GM19397 (cell line): Measurements from ENCODE around the gene FXYD3.

Experiments used
- ATAC-seq: cut with Tn5 transposase; IDR thresholded peaks from one replicate; pipeline ENCODE4 v1.9.1; 2021; ENCODE audit warnings: mild to moderate bottlenecking, moderate library complexity; ENCODE audit not compliant: unreplicated experiment

Gene FXYD3

DNA sequence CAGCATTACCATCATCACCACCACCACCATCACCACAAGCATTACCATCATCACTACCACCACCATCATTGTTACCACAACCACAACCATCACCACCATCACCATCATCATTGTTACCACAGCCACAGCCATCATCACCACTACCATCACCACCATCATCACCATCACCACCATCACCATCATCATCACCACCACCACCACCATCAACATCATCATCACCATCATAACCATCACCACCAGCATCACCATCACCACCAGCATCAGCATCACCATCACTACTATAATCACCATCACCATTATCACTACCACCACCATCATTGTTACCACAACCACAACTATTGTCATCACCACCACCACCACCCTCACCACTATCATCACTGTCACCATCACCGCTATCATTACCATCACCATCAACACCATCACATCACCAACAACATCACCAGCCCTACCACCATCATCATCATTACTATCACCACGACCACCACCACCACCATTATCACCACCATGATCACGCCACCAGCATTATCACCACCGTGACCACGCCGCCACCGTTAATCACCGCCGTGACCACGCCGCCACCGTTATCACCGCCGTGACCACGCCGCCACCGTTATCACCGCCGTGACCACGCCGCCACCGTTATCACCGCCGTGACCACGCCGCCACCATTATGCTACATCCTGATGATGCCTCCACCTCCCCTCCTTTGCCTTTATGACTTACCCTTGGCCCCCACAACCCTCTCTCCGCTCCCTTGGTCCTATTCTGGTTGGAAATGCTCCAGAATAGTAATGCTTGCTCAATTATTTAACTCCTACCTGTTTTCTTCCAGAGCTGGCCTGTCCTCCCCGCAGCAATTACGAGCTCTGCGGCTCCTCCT, 10.0 kb upstream of the FXYD3 start:
- ATAC-seq: no peak

DNA sequence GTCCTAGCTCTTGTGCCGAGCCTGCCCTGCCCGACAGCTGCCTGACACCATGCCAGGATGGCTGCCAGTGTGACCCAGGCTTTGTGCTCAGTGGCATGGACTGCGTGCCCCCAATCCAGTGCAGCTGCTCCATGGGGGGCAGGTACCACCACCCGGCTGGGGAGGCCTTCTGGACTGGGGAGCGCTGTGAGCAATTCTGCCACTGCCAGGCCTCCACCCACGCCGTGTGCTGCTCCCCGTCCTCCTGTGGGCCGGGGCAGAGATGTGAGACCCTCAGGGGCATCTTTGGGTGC, 9.4 kb upstream of the FXYD3 start:
- no peak for ATAC-seq

DNA sequence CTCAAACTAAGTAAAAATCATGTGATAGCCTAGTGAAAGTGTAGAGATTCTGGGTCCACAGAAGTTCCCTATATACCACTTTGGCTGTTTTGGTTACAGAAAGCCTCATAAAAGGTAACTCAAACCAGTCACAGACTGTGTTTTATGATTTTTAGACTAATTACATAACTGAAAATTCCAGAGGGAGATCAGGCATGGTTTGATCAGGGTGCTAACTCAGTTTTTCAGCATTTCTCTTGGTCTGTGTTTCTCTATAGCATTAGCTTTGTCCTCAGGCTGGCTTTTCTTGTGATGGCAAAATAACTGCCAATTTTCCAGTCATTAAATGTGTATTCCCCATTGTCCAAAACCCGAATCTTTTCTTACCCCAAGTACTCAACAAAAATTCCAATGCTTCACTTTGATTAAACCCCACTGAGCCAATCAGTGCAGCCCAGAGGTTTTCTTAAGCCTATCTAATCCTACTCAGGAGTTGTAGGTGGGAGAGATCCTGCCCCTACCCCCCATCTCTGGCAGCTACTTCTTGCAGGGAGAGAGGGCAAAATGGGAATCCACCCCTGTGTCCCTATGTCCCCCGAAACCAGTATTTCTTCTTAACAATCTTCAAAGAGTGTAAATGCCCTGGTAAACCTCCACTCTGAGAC, 8.6 kb upstream of the FXYD3 start:
- ATAC-seq: no peak

DNA sequence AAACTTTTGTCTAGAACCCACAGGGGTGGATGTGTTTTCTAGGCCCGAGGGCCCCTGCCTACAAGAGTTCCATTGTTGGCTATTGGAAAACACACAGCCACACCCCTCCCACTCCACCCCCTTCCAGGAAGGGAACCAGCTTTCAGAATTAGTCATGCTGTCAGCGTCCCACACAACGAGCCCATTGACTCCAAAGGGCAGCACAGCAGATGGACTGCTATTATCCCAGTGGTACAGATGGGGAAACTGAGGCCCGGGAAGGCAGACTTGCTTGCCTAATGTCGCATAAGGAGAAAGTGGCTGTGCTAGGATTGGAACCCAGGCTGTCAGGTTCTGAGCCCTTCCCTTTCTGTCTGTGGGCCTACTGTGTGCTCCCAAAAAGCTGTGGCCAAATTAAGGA, 8.1 kb upstream of the FXYD3 start:
- no peak for ATAC-seq

DNA sequence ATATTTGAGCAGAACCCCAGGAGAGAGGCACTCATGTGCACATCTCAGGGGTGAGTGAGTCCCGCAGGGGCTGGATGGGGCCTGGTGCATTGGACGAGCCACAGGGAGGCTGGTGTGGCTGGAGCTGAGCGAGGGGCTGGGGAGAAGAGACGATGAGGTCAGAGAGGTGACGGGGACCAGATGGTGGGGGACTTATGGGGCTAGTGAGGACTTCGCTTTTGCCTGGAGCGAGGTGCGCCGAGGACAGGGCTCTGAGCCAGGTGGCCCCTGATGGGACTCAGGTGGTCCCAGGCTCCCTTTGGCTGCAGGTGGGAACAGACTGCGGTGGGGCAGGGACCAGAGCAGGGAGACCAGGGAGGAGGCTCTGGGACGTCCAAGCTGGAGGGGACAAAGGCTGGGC, 6.9 kb upstream of the FXYD3 start:
- no peak for ATAC-seq

DNA sequence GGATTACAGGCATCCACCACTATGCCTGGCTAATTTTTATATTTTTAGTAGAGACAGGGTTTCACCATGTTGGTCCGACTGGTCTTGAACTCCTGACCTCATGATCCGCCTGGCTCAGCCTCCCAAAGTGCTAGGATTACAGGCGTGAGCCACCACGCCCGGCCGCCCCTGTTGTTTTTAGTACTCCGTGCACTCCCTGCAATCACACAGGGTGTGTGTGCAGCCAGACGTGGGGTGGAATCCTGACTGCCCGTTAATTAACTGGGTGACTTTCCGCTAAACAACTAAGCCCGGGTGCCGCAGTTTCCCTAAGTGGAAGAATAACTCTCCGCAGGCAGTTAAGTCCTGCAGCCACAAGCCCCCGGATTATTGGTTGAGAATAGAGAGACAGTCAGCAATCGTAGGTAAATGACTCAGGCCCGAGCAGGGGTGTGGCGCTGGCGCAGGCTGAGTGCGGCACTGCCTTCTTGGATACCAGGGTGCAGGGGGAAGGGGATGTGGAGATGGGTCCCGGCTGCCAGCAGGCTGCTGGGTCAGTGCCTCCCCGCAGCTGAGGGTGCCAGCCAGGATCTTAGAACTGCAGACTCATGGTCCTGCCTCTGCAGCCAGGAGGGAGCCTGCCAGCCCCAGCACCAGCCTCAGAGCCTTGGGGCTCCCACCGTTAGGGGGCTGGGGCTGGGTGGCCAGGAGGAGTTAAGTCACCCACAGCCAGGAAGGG, 6.1 kb upstream of the FXYD3 start:
- ATAC-seq: no peak

DNA sequence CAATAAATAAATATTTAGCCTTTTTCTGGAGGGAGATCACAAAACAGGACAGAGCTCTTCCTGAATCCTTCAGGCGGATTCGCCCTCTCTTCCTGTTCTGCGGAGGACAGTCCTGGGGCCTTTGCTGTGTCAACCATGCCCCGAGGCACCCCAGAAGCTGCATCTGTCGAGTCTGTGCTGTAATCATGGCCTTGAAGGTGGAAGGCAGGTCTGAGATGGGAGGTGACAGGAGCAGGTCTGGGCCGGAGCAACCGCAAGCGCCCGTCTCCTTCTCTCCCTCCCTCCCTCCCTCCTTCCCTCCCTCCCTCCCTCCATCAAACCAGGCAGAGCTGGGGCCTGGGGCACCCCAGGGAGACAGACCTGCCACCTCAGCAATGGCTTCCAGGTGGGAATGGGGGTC, 4.6 kb upstream of the FXYD3 start:
- ATAC-seq: no peak

DNA sequence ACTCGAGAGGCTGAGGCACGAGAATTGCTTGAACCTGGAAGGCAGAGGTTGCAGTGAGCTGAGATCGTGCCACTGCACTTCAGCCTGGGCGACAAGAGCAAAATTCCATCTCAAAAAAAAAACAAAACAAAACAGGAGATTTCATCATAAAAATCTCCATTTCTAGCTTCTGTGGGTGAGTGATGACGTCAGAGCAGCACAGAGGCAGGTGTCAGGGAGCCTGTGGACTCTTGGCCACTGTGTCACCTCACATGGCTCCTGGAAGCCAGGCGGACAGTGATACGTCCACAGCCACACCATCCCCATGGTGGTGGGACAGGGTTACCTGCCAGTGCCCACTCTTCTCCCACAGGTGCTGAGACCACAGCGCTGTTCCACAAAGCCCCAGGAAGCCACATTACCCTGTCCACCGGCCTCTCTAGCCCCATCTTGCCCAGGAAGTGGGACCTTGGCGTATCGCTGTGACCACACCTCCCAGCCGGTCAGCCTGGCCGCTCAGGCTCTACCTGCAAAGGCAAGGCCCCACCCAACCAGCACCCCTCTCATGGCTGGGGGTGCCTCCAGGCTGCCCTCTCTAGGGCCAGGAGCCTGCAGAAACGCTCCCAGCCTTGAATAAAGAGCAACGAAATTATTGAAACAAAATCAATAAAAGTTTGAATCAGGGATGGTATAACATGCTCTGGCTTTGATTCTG, 2.5 kb upstream of the FXYD3 start:
- ATAC-seq: no peak

DNA sequence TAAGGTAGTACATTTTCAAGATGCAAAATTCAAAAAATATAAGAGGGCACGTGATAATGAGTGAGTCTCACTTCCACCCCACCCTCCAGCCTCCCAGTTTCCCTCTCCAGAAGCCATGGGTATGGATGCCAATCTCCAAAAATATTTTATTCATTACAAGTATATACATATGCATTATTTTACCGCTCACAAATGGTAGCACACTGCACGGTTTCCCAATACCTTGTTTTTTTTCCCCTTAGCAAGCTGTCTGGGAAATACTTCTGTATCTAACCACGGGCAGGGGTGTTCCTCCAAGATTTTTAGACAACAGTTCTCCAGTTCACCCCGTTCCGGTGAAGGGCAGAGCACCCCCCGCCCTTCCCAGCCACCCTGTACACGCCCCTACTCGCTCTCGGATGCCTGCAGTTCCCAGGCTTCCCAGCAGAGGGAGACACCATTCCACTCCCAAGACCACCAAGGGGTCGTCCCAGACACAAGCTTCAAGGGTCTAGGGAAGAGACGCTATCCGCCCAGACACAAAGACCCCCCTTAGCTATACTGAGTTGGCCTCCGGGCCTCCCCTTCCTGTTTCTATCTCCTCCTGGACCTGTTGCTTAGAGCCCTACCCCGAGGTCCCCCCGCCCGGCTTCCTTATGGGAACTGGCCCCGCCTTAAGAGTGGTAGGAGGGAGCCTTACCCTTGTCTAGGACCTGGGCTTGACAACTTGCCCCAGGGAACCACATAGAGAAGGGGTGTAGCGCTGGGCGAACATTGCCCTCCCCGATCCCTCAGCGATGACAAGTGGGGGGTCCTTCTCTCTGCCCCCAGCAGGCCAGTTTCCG, 1.1 kb upstream of the FXYD3 start:
- ATAC-seq: no peak

DNA sequence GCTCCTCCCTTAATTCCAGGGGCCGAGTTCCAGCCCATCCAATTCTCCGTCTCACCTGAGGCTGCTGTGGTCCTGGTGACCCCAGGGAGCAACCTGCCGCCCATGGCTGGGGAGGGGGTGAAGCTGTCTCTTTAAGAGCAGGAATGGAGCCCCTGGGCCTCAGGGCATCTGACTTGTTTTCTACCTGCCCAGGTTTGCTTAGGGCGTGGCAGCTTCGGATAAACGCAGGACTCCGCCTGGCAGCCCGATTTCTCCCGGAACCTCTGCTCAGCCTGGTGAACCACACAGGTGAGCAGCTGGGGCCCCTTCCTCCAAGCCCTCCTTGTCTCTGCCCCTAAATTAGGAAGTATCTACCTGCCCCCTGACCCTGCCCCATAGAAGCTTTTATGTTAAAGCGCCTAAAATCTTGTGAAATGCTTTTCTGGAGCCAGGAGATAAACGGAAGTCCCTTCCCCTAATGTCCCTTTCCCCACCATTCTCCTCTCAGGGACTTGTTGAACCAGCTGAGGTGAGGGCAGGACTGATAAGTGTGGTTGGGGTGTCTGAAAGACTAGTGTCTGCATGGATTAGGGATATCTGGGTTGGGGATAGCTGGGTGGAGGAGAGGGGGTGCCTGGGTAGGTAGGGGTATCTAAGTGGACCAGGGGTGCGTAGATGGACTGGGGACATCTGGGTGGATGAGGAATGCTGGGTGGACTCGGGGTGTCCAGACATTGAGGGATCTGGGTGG, 614 bp downstream of the FXYD3 start:
- ATAC-seq: no peak

DNA sequence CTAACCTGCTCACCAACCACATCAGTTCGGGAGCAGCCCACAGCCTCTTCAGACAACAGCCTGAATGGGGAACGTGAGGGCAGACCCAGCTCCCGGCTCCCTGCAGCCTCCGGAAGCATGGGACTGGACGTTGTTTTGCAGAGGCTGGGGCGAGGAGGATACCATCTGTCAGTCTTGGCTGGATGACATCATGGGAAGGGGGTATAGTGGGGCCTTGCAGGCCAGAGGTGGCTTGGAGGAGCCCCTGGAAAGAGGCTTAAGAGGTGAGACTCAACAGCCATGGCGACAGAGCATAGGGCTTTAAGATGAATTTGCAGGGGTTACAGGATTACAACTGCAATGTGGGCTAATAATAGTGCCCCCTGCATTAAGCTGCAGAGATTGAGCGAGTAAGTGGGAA, 1.5 kb downstream of the FXYD3 start:
- ATAC-seq: no peak

DNA sequence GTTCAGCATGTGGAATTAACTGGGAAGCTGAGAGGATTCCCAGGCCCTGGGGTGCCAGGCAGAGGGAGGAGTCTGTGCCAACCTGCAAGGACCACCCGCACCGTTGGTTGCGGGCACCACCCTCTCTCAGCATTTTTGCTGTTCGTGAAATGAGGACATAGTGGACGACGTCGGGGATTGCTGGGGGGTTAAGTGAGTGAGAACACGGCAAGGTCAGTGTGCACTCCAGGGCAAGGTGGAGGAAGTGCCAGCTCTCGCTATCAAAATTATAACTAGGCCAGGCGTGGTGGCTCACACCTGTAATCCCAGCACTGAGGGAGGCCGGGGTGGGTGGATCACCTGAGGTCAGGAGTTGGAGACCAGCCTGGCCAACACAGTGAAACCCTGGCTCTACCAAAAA, 2.2 kb downstream of the FXYD3 start:
- ATAC-seq: no peak

DNA sequence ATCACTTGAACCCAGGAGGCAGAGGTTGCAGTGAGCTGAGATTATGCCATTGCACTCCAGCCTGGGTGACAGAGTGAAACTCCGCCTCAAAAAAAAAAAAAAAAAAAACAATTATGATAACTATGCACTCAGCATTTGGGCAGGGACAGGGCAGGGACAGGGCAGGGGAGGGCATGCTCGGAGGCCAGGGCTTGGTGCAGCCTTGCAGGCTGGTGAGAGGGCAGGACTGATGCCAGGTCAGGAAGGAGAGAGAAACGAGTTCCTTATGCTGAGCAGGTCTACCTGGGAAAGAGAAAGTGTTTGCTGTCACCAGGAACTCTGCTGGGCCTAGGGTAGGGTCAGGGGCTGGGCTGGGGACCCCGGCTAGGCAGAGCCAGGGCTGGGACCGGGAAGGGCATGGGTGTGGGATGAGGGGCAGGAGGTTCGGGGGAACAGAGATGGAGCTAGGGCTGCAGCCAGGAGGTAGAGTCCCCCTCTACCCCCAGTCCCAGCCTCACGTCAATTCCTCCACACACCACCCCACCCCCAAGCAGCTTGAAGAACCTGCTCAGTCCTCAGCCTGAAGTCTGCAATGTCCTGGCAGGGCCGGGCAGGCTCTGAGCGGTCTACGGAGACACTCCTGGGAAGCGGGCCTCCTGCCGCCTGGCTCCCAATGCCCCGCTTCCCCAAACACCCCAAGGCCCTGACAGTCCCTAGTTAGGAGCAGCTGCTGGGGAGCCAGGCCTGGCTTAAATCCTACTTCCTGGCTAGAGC, 2.8 kb downstream of the FXYD3 start:
- no peak for ATAC-seq

DNA sequence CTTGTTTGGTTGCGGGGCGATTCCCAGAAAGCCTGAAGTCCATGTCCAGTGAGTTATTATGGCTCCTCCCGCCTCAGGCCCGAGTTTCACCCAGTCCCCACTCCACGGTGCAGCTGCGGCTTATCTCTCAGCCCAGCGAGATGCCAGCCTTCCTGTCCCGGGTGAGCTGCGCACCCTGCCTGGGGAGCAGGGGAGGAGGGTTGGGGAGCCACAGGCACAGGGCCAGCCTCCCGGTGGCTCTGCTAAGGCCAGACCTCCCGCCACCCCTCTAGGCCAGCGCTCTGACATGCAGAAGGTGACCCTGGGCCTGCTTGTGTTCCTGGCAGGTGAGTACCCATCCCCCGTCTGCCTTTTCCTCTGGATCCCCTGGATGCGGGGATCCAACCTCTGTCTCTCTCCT, 3.5 kb downstream of the FXYD3 start:
- no peak for ATAC-seq

DNA sequence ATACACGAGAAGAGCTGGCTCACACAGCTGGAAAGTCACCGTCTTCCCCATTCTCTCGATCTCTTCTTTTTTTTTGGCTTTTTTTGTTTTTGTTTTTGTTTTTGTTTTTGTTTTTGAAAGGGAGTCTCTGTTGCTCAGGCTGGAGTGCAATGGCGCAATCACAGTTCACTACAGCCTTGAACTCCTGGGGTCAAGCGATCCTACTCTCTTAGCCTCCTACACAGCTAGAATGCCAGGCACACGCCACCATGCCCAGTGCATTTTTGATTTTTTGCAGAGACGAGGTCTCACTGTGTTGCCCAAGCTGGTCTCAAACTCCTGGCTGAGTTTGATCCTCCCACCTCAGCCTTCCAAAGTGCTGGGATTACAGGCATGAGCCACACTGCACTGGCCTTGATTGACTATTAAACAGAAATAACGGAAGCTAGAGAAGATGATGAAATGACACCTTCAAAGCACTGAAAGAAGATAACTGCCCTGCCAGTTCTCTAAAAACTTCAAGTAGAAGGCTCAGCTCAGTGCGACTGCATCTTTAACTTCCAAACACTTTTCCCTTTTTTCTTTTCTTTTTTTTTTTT, 4.0 kb downstream of the FXYD3 start:
- ATAC-seq: no peak

DNA sequence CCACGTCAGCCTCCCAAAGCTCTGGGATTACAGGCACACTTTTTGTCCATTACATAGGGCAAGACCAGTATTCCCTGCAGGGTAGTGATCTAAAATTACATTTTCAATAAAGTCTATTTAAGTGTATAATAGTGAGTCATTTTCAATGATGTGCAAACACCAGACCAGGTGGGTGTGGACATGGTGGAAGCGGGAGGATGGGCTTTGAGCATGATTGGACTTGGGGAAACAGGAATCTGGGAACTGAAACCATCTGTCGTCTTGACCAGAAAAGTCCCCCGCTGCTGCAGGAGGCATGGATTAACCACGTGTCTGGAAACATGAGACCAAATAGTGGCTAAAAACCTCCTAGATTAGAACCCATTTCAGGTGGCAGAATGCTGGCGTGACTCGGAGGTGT, 4.9 kb downstream of the FXYD3 start:
- ATAC-seq: no peak

DNA sequence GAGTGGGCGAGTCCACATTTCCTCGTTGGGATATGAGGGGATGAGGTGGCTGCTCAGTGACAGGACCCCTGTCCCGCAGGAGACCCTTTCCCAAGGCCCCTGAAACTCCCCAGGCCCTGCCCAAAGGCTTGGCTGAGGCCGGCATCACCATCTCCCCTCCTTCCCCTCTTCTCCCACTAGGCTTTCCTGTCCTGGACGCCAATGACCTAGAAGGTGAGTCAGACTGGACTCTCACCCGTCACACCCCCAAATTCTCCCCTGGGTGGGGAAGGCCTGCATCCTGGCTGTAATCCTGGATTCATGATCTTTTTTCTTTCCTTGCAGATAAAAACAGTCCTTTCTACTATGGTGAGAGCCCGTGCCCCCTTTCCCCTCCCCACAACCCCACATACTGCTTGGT, 5.3 kb downstream of the FXYD3 start:
- no peak for ATAC-seq

DNA sequence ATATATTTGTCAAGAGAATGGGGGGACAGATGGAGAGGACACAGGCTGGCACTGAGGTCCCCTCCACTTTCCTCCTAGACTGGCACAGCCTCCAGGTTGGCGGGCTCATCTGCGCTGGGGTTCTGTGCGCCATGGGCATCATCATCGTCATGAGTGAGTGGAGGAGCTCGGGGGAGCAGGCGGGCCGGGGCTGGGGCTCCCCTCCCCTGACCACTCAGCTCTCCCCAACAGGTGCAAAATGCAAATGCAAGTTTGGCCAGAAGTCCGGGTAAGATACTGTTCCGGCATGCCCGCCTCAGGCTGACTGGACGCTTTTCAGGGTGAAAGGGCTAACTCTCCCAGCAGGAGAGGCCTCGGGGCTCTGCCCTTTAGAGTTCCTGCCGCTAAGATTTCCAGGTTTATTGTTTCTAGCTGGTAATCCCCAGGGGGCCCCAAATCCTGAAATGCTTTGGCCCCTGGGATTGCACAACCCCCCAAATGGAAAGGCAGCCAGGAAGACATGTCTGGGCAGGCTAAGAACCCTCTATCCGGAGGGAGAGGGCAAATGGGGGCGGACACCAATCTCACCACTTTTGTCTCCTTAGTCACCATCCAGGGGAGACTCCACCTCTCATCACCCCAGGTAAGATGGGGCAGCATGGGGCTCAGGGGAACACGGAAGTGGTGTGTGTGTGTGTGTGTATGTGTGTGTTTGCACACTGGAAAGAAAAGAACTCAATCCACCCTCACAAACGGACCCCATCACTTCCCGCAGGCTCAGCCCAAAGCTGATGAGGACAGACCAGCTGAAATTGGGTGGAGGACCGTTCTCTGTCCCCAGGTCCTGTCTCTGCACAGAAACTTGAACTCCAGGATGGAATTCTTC, 7.3 kb downstream of the FXYD3 start:
- ATAC-seq: no peak
